HepG2 (cell line): ENCODE measurements around the gene IDUA. TPM values are rescaled to one million over a fixed set of nuclear protein-coding genes. Genes with fewer than 3 reads are reported as not detected.

Experiments used
- ATAC-seq: fragments of 200-7000 bp; cut with Tn5 transposase; 3 replicates; pipeline ENCODE4 v1.9.1; 2020; ENCODE audit warnings: mild to moderate bottlenecking, moderate library complexity
- BruUV-seq: library from RNA; stranded (reverse); fragments of 400-500 nt; replicated peaks from 2 replicates; lab custom pipeline; 2021; lab: Mats Ljungman, UMichigan
- CTCF ChIA-PET: fragments of 300-600 bp; formaldehyde crosslinking; extraction: SDS; loops from one replicate; lab custom pipeline; 2021; ENCODE audit warnings: low total read pairs, inconsistent platforms, low intra/inter-chr PET ratio; lab: Yijun Ruan, JAX
- POLR2A ChIA-PET: fragments of 350-600 bp; sonication (Branson Sonifier 250); formaldehyde crosslinking; loops from one replicate; lab custom pipeline; 2020; ENCODE audit warnings: antibody characterized with exemption, inconsistent platforms; lab: Yijun Ruan, JAX
- DNase-seq: peaks from one replicate; pipeline ENCODE4 v3.0.0-alpha.2; 2015; ENCODE audit warnings: low spot score
- FAIRE-seq: peaks from 3 replicates; lab custom pipeline; 2011; peaks lifted over from hg19 to GRCh38; lab: Jason Lieb, UNC
- H2AFZ ChIP-seq: one replicate; pipeline ENCODE4 v1.6.1; 2011; ENCODE audit warnings: low read length, inconsistent platforms
- H3K27ac ChIP-seq: fragments of 300-600 bp; 3 replicates; pipeline ENCODE4 v1.8.0; 2011; ENCODE audit warnings: mixed run types, mild to moderate bottlenecking, mixed read lengths, low read length, inconsistent platforms; ENCODE audit not compliant: insufficient read depth; ENCODE audit errors: extremely low read length
- H3K27me3 ChIP-seq, 2 experiments: fragments of 200-600 bp in 1 of 2; 2 replicates in 1 of 2; 3 replicates in 1 of 2; pipeline versions ENCODE4 v1.6.0 to v1.8.0; 2011; ENCODE audit warnings: low read length in 2 of 2, mild to moderate bottlenecking in 2 of 2, moderate library complexity in 2 of 2, inconsistent platforms in 1 of 2; ENCODE audit not compliant: insufficient read depth in 2 of 2, control insufficient read depth in 1 of 2
- H3K36me3 ChIP-seq, 2 experiments: fragments of 200-600 bp in 1 of 2; replicated peaks in 1 of 2; 2 replicates in 1 of 2; 3 replicates in 1 of 2; pipeline versions ENCODE4 v1.5.1 to v1.8.0; 2011; ENCODE audit warnings: low read length in 2 of 2, inconsistent platforms in 1 of 2; ENCODE audit not compliant: insufficient read depth in 2 of 2, control insufficient read depth in 1 of 2
- H3K4me1 ChIP-seq: 2 replicates; pipeline ENCODE4 v1.5.1; 2012; ENCODE audit warnings: low read length, inconsistent platforms; ENCODE audit not compliant: insufficient read depth
- H3K4me2 ChIP-seq: 2 replicates; pipeline ENCODE4 v1.6.0; 2011; ENCODE audit warnings: low read depth, low read length, inconsistent platforms
- H3K4me3 ChIP-seq, 3 experiments: fragments of 200-600 bp in 1 of 3; sonication (generic), shearing (Covaris generic) in 1 of 3; replicated peaks in 1 of 3; 2 replicates each; pipeline ENCODE4 v1.5.1; 2011 to 2016; ENCODE audit warnings: low read length in 3 of 3, inconsistent platforms in 2 of 3, low read depth in 2 of 3, mild to moderate bottlenecking in 2 of 3, control low read depth in 1 of 3, mixed read lengths in 1 of 3; ENCODE audit not compliant: insufficient read depth in 1 of 3
- H3K79me2 ChIP-seq: one replicate; pipeline ENCODE4 v1.6.1; 2011; ENCODE audit warnings: low read length, inconsistent platforms; ENCODE audit not compliant: insufficient read depth
- H3K9ac ChIP-seq: 2 replicates; pipeline ENCODE4 v1.6.0; 2011; ENCODE audit warnings: mild to moderate bottlenecking, low read depth, low read length, inconsistent platforms; ENCODE audit not compliant: insufficient read depth
- H3K9me3 ChIP-seq: 2 replicates; pipeline ENCODE4 v1.5.1; 2012; ENCODE audit warnings: mild to moderate bottlenecking, low read length
- H4K20me1 ChIP-seq: 2 replicates; pipeline ENCODE4 v1.6.0; 2011; ENCODE audit warnings: inconsistent platforms, mild to moderate bottlenecking, low read length, moderate library complexity; ENCODE audit not compliant: insufficient read depth
- ATM ChIP-seq: fragments of 450-650 bp; IDR thresholded peaks from 2 replicates; pipeline ENCODE4 v1.7.1; 2017; ENCODE audit warnings: mild to moderate bottlenecking, borderline replicate concordance
- CHD2 ChIP-seq: IDR thresholded peaks from 2 replicates; pipeline ENCODE4 v1.6.1; 2011; ENCODE audit warnings: low read depth, low read length, improper control_type of control experiment
- EED ChIP-seq: sonication (generic); formaldehyde crosslinking; IDR thresholded peaks from 2 replicates; pipeline ENCODE4 v1.5.0; 2020; ENCODE audit warnings: mild to moderate bottlenecking, missing genetic modification reagents
- FIP1L1 ChIP-seq: fragments of 200-400 bp; formaldehyde crosslinking; IDR thresholded peaks from 2 replicates; pipeline ENCODE4 v1.6.1; 2018; ENCODE audit warnings: low read depth, mild to moderate bottlenecking, low read length, moderate library complexity, borderline replicate concordance; ENCODE audit not compliant: insufficient read depth
- MIXL1 ChIP-seq: IDR thresholded peaks from 2 replicates; pipeline ENCODE4 v1.6.1; 2016
- NCOA5 ChIP-seq: sonication (generic); formaldehyde crosslinking; IDR thresholded peaks from 2 replicates; pipeline ENCODE4 v1.4.0; 2020; ENCODE audit warnings: missing genetic modification reagents
- ZBTB8A ChIP-seq: sonication (generic); formaldehyde crosslinking; IDR thresholded peaks from 2 replicates; pipeline ENCODE4 v1.4.0; 2020; ENCODE audit warnings: mild to moderate bottlenecking, low read depth, missing genetic modification reagents, borderline replicate concordance
- ZNF605 ChIP-seq: sonication (generic); formaldehyde crosslinking; IDR thresholded peaks from 2 replicates; pipeline ENCODE4 v1.8.0; 2022; ENCODE audit warnings: mild to moderate bottlenecking, missing genetic modification reagents
- ZNF768 ChIP-seq: sonication (generic); formaldehyde crosslinking; IDR thresholded peaks from 2 replicates; pipeline ENCODE4 v1.4.0; 2020; ENCODE audit warnings: missing genetic modification reagents
- WGBS: methylation state at CpG from one replicate; pipeline ENCODE4 v1.1.6; 2017; ENCODE audit warnings: low lambda C conversion rate; 5-methylcytosine and 5-hydroxymethylcytosine counted together
- in situ Hi-C: cut with HindIII; loops from 2 replicates; pipeline ENCODE4 v1.10.0; 2017; ENCODE audit warnings: low pct_unique_long_range_greater_than_20kb; ENCODE audit not compliant: extremely low pct_ligation_motif_present
- intact Hi-C: fragments of 100-400 bp; cut with micrococcal nuclease; formaldehyde crosslinking; loops from one replicate; pipeline ENCODE4 v1.10.0; 2022; ENCODE audit not compliant: unreplicated experiment
- polyA plus RNA-seq, 8 experiments: library from polyadenylated mRNA; depleted of rRNA in 3 of 8; stranded (reverse) in 7 of 8; unstranded in 1 of 8; fragments of >200 nt; fragmentation: Illumina TruSeq in 4 of 8; extraction: Trizol in 4 of 8; gene quantifications; 2 replicates each; pipeline versions ENCODE4 v1.2.1 to v1.2.3, GENCODE V29; 2011 to 2016; ENCODE audit warnings: low read depth in 4 of 8, missing spikeins in 1 of 8, mixed read lengths in 1 of 8; ENCODE audit not compliant: insufficient read depth in 1 of 8
- total RNA-seq, 5 experiments: library from RNA; depleted of rRNA; stranded (reverse); fragments of >200 nt; fragmentation: Illumina TruSeq; extraction: Trizol; gene quantifications; 2 replicates each; pipeline ENCODE4 v1.2.3, GENCODE V29; 2016; ENCODE audit warnings: low read depth in 1 of 5
- TF ChIP-seq, protein P1 (sequence below): sonication (generic); formaldehyde crosslinking; IDR thresholded peaks from 2 replicates; pipeline ENCODE4 v1.4.0; 2020; ENCODE audit warnings: missing genetic modification reagents
- TF ChIP-seq, protein P2 (sequence below): sonication (generic); formaldehyde crosslinking; conservative IDR thresholded peaks from 2 replicates; pipeline ENCODE4 v1.4.0; 2020; ENCODE audit warnings: missing genetic modification reagents
- TF ChIP-seq, protein P3 (sequence below): sonication (generic); formaldehyde crosslinking; IDR thresholded peaks from 2 replicates; pipeline ENCODE4 v1.9.0; 2021; ENCODE audit warnings: missing genetic modification reagents, mild to moderate bottlenecking, borderline replicate concordance
- TF ChIP-seq, protein P4 (sequence below): sonication (generic); formaldehyde crosslinking; IDR thresholded peaks from 2 replicates; pipeline ENCODE4 v1.4.0; 2020; ENCODE audit warnings: missing genetic modification reagents, borderline replicate concordance

IDUA gene
- total and polyA plus RNA-seq, 2 of the 13 experiments (the other 11 are each of a cell fraction or from before 2014, with no cell fraction given) = 0.77 to 1.0 TPM

DNA sequence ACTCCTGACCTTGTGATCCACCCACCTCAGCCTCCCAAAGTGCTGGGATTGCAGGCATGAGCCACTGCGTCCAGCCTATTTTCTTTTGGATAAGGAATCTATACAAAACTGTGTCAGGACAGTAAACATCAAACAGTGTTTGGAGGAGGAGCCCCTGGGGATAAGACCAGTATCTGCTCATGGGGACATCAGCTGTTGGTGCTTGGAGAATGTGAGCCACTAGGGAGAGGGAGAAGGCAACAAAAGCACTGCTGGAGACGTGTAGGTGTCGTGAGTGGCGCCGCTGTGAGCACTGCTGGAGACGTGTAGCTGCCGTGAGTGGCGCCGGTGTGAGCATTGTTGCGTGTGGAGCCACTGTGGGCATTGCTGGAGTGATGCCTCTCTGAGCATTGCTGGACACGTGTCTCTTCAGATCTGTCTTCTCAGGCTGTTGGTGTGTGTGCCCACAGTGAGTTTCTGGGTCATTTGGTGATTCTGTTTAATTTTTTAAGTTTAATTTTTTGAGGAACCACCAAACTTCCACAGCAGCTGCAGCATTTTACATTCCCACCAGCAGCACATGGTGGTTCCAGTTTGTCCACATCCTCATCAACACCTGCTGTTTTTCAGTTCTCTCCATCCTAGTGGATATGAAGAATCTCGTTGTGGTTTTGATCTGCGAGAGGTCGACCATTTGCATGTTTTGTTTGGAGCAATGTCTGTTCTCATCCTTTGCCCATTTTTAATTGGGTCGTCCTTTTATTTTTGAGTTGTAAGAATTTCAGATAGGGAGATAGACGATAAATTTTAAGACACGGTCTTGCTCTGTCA, 32.4 kb upstream of the IDUA start:
- in situ Hi-C loops (no loop called here), intact Hi-C loops (no loop called here)
- no peak for ATAC-seq

More for the DNA sequence above, 32.4 kb upstream of the IDUA start:
- Histone ChIP-seq H3K79me2 (no peaks in the 10 kb centered on the region), H3K9me3 (no peaks in the 10 kb centered on the region), H4K20me1 (no peaks in the 10 kb centered on the region), H3K9ac (no peak overlapping the region), H3K4me3 (no peak overlapping the region), H3K36me3 (no peaks in the 10 kb centered on the region), H3K4me1 (no peaks in the 10 kb centered on the region), H3K27ac (no peak overlapping the region), H2AFZ (no peak overlapping the region), H3K27me3 (no peaks in the 10 kb centered on the region), H3K4me2 (no peak overlapping the region)
- TF ChIP-seq ATM = no peak
- TF ChIP-seq ZNF605 (CRISPR knock-in tag) = no peak
- TF ChIP-seq, protein P1, sequence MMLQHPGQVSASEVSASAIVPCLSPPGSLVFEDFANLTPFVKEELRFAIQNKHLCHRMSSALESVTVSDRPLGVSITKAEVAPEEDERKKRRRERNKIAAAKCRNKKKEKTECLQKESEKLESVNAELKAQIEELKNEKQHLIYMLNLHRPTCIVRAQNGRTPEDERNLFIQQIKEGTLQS (CRISPR knock-in tag) = no peak
- TF ChIP-seq, protein P2, sequence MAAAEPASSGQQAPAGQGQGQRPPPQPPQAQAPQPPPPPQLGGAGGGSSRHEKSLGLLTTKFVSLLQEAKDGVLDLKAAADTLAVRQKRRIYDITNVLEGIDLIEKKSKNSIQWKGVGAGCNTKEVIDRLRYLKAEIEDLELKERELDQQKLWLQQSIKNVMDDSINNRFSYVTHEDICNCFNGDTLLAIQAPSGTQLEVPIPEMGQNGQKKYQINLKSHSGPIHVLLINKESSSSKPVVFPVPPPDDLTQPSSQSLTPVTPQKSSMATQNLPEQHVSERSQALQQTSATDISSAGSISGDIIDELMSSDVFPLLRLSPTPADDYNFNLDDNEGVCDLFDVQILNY = no peak
- TF ChIP-seq, protein P3, sequence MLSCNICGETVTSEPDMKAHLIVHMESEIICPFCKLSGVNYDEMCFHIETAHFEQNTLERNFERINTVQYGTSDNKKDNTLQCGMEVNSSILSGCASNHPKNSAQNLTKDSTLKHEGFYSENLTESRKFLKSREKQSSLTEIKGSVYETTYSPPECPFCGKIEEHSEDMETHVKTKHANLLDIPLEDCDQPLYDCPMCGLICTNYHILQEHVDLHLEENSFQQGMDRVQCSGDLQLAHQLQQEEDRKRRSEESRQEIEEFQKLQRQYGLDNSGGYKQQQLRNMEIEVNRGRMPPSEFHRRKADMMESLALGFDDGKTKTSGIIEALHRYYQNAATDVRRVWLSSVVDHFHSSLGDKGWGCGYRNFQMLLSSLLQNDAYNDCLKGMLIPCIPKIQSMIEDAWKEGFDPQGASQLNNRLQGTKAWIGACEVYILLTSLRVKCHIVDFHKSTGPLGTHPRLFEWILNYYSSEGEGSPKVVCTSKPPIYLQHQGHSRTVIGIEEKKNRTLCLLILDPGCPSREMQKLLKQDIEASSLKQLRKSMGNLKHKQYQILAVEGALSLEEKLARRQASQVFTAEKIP (CRISPR knock-in tag) = no peak
- TF ChIP-seq, protein P4, sequence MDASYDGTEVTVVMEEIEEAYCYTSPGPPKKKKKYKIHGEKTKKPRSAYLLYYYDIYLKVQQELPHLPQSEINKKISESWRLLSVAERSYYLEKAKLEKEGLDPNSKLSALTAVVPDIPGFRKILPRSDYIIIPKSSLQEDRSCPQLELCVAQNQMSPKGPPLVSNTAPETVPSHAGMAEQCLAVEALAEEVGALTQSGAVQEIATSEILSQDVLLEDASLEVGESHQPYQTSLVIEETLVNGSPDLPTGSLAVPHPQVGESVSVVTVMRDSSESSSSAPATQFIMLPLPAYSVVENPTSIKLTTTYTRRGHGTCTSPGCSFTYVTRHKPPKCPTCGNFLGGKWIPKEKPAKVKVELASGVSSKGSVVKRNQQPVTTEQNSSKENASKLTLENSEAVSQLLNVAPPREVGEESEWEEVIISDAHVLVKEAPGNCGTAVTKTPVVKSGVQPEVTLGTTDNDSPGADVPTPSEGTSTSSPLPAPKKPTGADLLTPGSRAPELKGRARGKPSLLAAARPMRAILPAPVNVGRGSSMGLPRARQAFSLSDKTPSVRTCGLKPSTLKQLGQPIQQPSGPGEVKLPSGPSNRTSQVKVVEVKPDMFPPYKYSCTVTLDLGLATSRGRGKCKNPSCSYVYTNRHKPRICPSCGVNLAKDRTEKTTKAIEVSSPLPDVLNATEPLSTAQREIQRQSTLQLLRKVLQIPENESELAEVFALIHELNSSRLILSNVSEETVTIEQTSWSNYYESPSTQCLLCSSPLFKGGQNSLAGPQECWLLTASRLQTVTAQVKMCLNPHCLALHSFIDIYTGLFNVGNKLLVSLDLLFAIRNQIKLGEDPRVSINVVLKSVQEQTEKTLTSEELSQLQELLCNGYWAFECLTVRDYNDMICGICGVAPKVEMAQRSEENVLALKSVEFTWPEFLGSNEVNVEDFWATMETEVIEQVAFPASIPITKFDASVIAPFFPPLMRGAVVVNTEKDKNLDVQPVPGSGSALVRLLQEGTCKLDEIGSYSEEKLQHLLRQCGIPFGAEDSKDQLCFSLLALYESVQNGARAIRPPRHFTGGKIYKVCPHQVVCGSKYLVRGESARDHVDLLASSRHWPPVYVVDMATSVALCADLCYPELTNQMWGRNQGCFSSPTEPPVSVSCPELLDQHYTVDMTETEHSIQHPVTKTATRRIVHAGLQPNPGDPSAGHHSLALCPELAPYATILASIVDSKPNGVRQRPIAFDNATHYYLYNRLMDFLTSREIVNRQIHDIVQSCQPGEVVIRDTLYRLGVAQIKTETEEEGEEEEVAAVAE = no peak
- no peak for TF ChIP-seq FIP1L1
- no peak for TF ChIP-seq ZNF768 (CRISPR knock-in tag)
- no peak for TF ChIP-seq ZBTB8A (CRISPR knock-in tag)
- TF ChIP-seq CHD2 = no peak
- TF ChIP-seq NCOA5 (CRISPR knock-in tag) = no peak
- no peak for TF ChIP-seq MIXL1 (CRISPR knock-in tag)
- no peak for TF ChIP-seq EED (CRISPR knock-in tag)
- POLR2A ChIA-PET = no interaction called here
- WGBS = 82% methylated on average over 11 of the region's 17 CpGs
- CTCF ChIA-PET = no interaction called here
- DNase-seq (no peak), FAIRE-seq (no peak)
- BruUV-seq = no TSS peak
